HG03442 (cell line): Measurements from ENCODE around the gene IDS.

Experiments
- ATAC-seq: cut with Tn5 transposase; IDR thresholded peaks from one replicate; pipeline ENCODE4 v1.9.1; 2021; ENCODE audit warnings: mild to moderate bottlenecking, moderate library complexity; ENCODE audit not compliant: unreplicated experiment

IDS gene

DNA sequence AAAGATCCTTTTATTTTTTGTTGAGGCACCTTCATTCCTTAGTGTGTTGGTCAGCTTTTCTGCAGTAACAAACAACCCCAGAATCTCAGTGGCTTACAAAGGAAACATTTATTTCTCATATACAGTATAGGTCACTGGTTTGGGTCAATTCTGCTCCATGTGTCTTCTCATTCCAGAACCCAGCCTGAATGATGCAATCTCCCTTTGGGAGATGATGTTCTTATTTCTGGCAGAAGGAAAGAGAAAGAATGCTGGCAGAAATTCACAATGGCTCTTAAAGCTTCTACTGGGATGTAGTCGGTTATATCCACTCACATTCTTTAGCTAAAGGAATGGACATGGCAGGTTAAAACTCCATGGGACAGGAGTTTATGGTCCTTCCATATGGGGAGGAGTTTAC is 42.3 kb downstream of the IDS start:
- no peak for ATAC-seq

DNA sequence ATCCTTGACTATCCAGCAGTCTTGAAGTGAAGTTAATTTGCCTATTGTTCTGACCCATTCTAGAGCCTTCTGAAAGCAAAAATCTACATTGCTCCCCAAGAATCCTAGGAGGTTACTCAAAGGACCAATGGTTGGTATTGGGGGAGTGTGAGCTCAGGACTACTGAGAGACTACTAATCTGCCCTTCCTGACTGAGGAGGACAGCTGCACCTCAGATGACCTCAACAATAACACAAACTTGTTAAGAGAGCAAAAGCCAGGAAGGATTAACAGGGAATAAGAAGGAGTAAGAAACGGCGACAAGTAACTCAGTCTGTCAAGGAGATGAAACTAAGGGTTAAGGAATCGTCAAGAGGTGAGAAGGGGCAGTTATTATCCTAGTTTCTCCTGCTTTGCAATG is 43.4 kb downstream of the IDS start:
- no peak for ATAC-seq

DNA sequence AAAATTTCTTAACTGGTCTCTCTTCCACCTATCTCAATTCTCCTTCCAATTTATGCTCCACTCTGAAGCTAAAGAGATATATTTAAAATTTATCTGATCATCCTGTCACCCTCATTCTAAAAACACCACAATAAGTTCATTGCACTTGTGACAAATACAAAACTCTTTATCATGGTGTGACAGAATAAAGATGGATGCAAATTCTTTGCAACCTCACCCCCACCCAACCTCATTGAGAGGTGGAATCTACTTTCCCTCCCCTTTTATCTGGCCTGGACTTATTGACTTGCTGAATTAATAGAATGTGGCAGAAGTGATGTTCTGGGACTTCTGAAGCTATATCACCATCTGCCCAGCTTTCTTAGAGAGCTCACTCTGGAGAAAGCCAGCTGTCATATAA is 46.5 kb downstream of the IDS start:
- no peak for ATAC-seq

DNA sequence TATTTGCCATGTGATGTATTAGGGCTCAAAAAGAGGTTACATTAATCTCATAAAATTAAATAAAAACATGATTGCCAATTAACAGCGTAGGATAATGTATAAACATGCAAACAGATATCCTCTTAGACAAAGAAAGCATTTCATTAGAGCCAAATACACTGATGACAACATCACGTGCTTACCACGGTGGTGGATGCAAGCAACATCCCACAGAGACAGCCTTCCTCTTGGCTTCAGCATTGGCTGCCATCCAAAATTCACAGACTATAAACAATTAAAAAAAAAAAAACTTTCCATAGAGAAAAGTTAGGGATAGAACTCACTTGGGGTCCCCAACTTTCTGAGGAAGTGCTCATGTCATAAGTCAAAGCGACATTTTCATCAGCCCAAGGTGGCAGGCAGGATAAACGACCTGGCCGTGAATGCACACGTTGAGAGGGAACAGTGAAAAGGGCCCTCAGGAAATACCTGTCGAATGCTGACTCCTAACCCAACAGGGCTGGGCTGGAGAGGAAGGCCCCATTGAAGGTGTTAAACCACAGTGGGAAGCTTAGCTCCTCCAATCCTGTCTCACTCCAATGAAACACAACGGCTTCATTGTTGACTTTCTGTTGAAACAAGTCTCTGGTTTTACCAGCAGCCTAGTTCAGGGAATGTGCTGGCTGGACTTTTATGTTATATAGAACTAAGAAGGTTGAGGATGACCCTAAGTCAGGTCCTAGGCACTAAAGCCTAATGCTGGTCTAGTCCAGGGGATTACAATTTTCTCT is 48.4 kb downstream of the IDS start:
- no peak for ATAC-seq

GRCh38 chrX:149455934-149456333 is 49.2 kb downstream of the IDS start:
- no peak for ATAC-seq

GRCh38 chrX:149453906-149454822 is 50.9 kb downstream of the IDS start:
- no peak for ATAC-seq

GRCh38 chrX:149453030-149453429 is 52.1 kb downstream of the IDS start:
- ATAC-seq, result no peak

DNA sequence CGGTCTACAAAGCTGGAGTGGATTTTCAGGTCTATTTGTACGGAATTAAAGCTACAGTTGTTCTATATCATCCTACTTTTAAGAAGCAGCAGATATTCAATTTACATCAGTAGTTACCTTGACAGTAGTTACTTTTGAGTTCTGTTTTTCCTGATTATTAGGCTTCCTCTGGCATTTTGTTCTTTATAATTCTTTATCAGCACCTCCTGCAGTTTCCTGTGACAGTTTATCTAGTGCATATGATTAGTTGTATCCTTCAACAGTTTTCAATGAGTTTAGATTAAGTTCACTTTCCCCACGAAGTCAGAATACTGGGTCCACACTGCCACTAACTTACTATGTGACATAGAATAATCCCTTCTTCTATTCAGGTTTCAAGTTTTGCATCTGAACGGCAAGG is 71.7 kb downstream of the IDS start:
- no peak for ATAC-seq

DNA sequence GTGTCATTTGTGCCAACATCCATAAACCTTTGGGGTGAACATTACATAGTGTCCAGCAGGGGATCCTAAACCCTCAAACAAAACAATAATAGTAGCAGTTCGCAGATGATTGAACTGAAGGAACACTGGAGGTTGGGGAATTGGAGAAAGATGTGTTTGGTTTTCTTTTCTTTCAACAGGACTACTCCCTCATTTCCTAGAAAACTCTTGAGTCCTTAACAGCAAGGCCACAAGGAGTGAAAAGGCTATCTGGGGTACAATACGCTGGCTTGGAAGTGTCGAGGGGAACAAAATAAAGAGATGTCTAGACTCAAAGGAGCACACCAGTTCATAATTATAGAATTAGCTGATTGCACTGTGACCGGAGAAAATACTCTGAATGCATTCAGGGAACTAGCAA is 72.1 kb downstream of the IDS start:
- ATAC-seq, result no peak
